Upper lobe of right lung (tissue), 1 donor: Measurements from ENCODE around the gene TUBB. TPM values are rescaled to one million over a fixed set of nuclear protein-coding genes. Genes with fewer than 3 reads are reported as not detected.

Experiments
- ATAC-seq: fragments of 200-7000 bp; cut with Tn5 transposase; one replicate; pipeline ENCODE4 v1.9.1; 2020; ENCODE audit warnings: mild to moderate bottlenecking, moderate library complexity
- DNase-seq: peaks from one replicate; pipeline ENCODE4 v3.0.0-alpha.2; 2020
- H3K27ac ChIP-seq: fragments of 200-600 bp; one replicate; pipeline ENCODE4 v1.8.0; 2022
- H3K27me3 ChIP-seq: fragments of 200-600 bp; one replicate; pipeline ENCODE4 v1.8.0; 2022; ENCODE audit warnings: mild to moderate bottlenecking
- H3K36me3 ChIP-seq: fragments of 200-600 bp; one replicate; pipeline ENCODE4 v1.8.0; 2022
- H3K4me1 ChIP-seq: fragments of 200-600 bp; one replicate; pipeline ENCODE4 v1.8.0; 2022
- H3K4me3 ChIP-seq: fragments of 200-600 bp; one replicate; pipeline ENCODE4 v1.8.0; 2022; ENCODE audit warnings: mild to moderate bottlenecking
- H3K9me3 ChIP-seq: fragments of 200-600 bp; one replicate; pipeline ENCODE4 v1.8.0; 2022
- intact Hi-C: fragments of 100-400 bp; cut with DNase I; formaldehyde crosslinking; loops from one replicate; pipeline ENCODE4 v1.11.0; 2022
- total RNA-seq: library from RNA; stranded (reverse); fragmentation: NEBNext Ultra II Directional; extraction: Animal tissue kit (Norgen Biotek cat#: 25700); gene quantifications from one replicate; pipeline ENCODE4 v1.2.1, GENCODE V29; 2021
- TF ChIP-seq, protein P1 (sequence below): fragments of 200-600 bp; IDR thresholded peaks from one replicate; pipeline ENCODE4 v1.8.0; 2022; ENCODE audit warnings: antibody characterized with exemption
- donor health status: DM: no; HTN: yes; CAD: no; lungs with severe emphysema.

TUBB gene
- total RNA-seq, 1 donor from 2014 or later = 243 TPM

DNA sequence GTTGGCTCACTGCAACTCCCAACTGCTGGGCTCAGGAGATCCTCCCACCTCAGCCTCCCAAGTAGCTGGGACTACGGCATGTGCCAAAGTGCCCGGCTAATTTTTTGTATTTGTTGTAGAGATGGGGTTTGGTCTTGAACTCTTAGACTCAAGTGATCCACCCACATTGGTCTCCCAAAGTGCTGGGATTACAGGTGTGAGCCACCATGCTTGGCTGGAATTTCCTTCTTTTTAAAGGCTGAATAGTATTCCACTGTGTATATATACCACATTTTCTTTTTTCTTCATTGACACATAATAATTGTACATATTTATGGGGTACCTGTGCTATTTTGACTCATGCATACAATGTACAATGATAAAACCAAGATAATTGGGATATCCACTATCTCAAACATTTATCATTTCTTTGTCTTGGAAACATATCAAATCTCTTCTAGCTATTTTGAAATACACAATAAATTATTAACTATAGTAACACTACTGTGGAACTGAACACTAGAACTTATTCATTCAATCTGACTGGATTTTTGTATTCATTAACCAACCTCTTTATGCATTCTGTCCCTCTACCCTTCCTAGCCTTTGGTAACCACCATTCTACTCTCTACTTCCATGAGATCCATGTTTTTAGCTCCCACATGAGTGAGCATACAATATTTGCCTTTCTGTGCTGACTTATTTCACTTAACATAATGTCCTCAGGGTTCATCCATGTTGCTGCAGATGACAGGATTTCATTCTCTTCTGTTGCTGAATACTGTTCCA lies 10.9 kb upstream of the TUBB start:
- Histone ChIP-seq H3K4me3 (no peak overlapping the region), H3K27me3 (no peaks in the 10 kb centered on the region), H3K4me1 (no peaks in the 10 kb centered on the region), H3K36me3 (peaks cover 80% of the 10 kb centered on the region), H3K9me3 (no peaks in the 10 kb centered on the region), H3K27ac (no peak overlapping the region)
- TF ChIP-seq, protein P1, sequence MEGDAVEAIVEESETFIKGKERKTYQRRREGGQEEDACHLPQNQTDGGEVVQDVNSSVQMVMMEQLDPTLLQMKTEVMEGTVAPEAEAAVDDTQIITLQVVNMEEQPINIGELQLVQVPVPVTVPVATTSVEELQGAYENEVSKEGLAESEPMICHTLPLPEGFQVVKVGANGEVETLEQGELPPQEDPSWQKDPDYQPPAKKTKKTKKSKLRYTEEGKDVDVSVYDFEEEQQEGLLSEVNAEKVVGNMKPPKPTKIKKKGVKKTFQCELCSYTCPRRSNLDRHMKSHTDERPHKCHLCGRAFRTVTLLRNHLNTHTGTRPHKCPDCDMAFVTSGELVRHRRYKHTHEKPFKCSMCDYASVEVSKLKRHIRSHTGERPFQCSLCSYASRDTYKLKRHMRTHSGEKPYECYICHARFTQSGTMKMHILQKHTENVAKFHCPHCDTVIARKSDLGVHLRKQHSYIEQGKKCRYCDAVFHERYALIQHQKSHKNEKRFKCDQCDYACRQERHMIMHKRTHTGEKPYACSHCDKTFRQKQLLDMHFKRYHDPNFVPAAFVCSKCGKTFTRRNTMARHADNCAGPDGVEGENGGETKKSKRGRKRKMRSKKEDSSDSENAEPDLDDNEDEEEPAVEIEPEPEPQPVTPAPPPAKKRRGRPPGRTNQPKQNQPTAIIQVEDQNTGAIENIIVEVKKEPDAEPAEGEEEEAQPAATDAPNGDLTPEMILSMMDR = no peak
- DNase-seq (no peak), ATAC-seq (no peak)
- intact Hi-C loops = no loop called here

DNA sequence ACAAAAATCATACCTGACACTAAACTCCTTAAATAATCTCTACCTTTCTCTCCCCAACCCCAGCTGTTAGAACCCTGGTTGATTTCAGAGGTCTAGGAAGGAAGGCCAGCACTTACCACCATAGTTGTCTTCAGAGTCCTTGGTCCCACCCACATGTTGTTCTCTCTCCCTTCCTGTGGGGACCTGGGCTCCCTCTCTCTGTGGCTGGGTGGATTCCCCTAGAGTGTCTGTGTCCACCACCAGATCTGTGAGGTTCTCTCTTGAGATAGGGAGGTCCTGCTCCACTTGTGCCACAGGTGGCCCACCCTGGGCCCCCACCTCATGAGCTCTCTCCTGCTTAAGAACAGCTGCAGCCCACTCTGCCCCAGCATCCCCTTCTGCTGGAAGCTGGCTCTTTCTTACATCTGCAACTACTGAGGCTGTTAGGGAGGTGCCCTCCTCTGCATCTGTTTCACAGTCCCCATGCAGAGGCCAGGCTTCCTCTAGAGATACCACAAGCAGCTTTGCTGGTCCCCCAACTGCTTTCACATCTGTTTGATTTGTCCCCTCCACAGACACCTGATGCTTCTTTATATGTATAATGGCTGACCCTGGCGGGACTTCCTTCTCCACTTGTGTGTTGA lies 8.3 kb upstream of the TUBB start:
- no peak overlapping the region for H3K27ac ChIP-seq
- ATAC-seq (no peak), DNase-seq (no peak)
- H3K4me1 ChIP-seq = peaks cover 10% of the 10 kb centered on the region
- TF ChIP-seq, protein P1 = no peak
- H3K9me3 ChIP-seq = no peaks in the 10 kb centered on the region
- no peaks in the 10 kb centered on the region for H3K27me3 ChIP-seq
- peaks cover 74% of the 10 kb centered on the region for H3K36me3 ChIP-seq
- H3K4me3 ChIP-seq = no peak overlapping the region
- intact Hi-C loops = no loop called here

DNA sequence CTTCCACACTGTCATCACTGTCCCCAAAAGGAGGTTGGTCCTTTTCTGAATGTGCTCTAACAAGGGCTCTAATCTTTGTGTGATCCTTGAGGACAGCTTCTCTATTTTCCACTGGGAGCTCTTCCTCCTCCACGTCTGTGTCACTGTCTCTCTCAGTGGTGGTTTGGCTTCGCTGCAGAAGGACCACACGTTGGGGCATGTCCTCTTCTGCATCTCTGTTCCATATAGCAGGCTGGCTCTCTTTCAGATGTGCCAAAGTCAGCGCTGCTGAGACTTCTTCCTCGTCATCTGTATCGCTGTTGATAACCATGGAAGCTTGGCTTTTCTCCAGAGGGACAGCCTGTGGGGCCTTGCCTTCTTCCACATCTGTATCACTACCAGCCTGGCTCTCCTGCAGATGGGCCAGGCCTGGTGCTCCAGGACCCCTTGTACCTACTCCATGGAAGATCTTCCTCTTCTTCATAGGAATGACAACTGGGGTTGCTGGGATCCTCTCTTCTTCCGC lies 7.7 kb upstream of the TUBB start:
- H3K27me3 ChIP-seq = no peaks in the 10 kb centered on the region
- ATAC-seq (no peak), DNase-seq (no peak)
- H3K9me3 ChIP-seq = no peaks in the 10 kb centered on the region
- intact Hi-C loops = no loop called here
- H3K4me3 ChIP-seq = no peak overlapping the region
- H3K36me3 ChIP-seq = peaks cover 68% of the 10 kb centered on the region
- H3K27ac ChIP-seq = no peak overlapping the region
- H3K4me1 ChIP-seq = peaks cover 10% of the 10 kb centered on the region
- TF ChIP-seq, protein P1 = no peak

DNA sequence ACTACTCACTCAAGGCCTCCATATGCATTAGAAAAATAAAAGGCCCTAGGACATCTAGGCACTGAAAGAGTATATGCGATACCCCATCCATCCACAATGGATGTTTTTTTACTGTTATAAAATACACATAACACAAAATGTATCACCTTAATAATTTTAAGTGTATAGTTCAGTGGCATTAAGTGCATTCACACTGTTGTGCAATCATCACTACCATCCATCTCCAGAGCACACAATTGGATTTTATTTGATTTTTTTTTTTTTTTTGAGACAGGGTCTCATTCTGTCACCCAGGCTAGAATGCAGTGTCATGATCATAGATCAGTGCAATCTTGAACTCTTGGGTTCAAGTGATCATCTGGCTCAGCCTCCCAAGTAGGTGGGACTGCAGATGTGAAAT lies 5.9 kb upstream of the TUBB start:
- no peak for ATAC-seq
- no peak for DNase-seq
- H3K4me3 ChIP-seq = no peak overlapping the region
- peaks cover 52% of the 10 kb centered on the region for H3K36me3 ChIP-seq
- H3K4me1 ChIP-seq = peaks cover 18% of the 10 kb centered on the region
- no peaks in the 10 kb centered on the region for H3K27me3 ChIP-seq
- intact Hi-C loops = no loop called here
- TF ChIP-seq, protein P1 = no peak
- no peak overlapping the region for H3K27ac ChIP-seq
- H3K9me3 ChIP-seq = no peaks in the 10 kb centered on the region

DNA sequence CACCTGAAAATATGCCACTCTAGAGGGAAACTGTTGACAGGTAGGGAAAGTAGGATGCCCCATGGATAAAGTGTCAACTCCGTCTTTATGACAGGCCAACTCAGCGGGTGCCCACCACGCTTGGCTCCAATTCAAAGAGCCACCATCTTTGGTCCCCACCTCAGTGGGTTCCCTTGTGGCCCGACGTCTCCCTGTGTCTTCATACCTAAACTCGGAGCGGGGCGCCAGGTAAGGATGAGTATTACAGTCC lies 3.3 kb upstream of the TUBB start:
- Histone ChIP-seq H3K9me3 (no peaks in the 10 kb centered on the region), H3K27me3 (no peaks in the 10 kb centered on the region), H3K27ac (peak overlapping the region; percentile 84), H3K4me3 (peak overlapping the region; percentile 70), H3K36me3 (peaks cover 28% of the 10 kb centered on the region), H3K4me1 (peaks cover 24% of the 10 kb centered on the region)
- ATAC-seq (no peak), DNase-seq (no peak)
- TF ChIP-seq, protein P1 = no peak
- intact Hi-C loops = no loop called here
